ENCODE results near the gene OR1A1. TPM values are rescaled to one million over a fixed set of nuclear protein-coding genes. Genes with fewer than 3 reads are reported as not detected.

The OR1A1 gene
- total RNA-seq, result not detected

GRCh38 chr17:3207367-3207766, at the start of gene OR1A1:
OR1A1 (plus strand) TSS chr17:3207667; CDS start chr17:3215621, 7,954 bp downstream.
- TF ChIP-seq CTCF (IDR thresholded peaks at IDR 0.05; ENCODE audit: low read depth), result no peak

- TF ChIP-seq CTCF (IDR thresholded peaks at IDR 0.05; ENCODE audit: low read depth), result no peak
These were observed 39.9 kb upstream of the OR1A1 start for GRCh38 chr17:3167574-3167973.

- no peak for TF ChIP-seq CTCF (IDR thresholded peaks at IDR 0.05; ENCODE audit: low read depth)
These were observed 17.5 kb upstream of the OR1A1 start for GRCh38 chr17:3189961-3190360.

GRCh38 chr17:3197219-3197618, 10.2 kb upstream of the OR1A1 start, which contains the start of gene OR1A2:
OR1A2 (plus strand) TSS chr17:3197519; CDS start chr17:3197519, 0 bp downstream.
- no peak for TF ChIP-seq CTCF (IDR thresholded peaks at IDR 0.05; ENCODE audit: low read depth)

GRCh38 chr17:3208484-3208883, 1.0 kb downstream of the OR1A1 start:
- no peak for TF ChIP-seq CTCF (IDR thresholded peaks at IDR 0.05; ENCODE audit: low read depth)

GRCh38 chr17:3213001-3213400, 5.5 kb downstream of the OR1A1 start:
- TF ChIP-seq CTCF (IDR thresholded peaks at IDR 0.05; ENCODE audit: low read depth), result no peak

GRCh38 chr17:3213587-3213986, 6.1 kb downstream of the OR1A1 start:
- TF ChIP-seq CTCF (IDR thresholded peaks at IDR 0.05; ENCODE audit: low read depth), result no peak

All from subcutaneous adipose tissue (tissue), 4 donors.